Activated T-helper 1 cell treated with anti-CD3 and anti-CD28 coated beads, Interleukin-12 subunit alpha, Interleukin-12 subunit beta, Interleukin-2, Interleukin-4 antibody, amounts not matched to agents 30 ng/mL and 10 ng/mL and 1 ng/mL, durations not matched to agents 14 hours and 24 hours and 36 hours (primary cell): ENCODE measurements around the gene PRKAG3. TPM values are rescaled to one million over a fixed set of nuclear protein-coding genes. Genes with fewer than 3 reads are reported as not detected.
"Not testable (repeated sequence)": the region's sequence is repeated elsewhere in the genome, so short reads cannot be mapped to it uniquely, and the experiment has no call there.

Experiments used
- DNase-seq: peaks from one replicate; pipeline ENCODE4 v3.0.0; 2021; ENCODE audit warnings: low spot score
- H3K27ac Mint-ChIP-seq: one replicate; pipeline ENCODE4 v1.8.0; 2021; ENCODE audit warnings: mild to moderate bottlenecking, mixed read lengths
- H3K27me3 Mint-ChIP-seq: one replicate; pipeline ENCODE4 v1.8.0; 2022; ENCODE audit warnings: mild to moderate bottlenecking, moderate library complexity, mixed read lengths; ENCODE audit not compliant: insufficient read depth
- H3K36me3 Mint-ChIP-seq: one replicate; pipeline ENCODE4 v1.8.0; 2021; ENCODE audit warnings: low read depth, mixed read lengths
- H3K4me1 Mint-ChIP-seq: one replicate; pipeline ENCODE4 v1.8.0; 2021; ENCODE audit warnings: low read depth, mixed read lengths
- H3K4me3 Mint-ChIP-seq: one replicate; pipeline ENCODE4 v1.8.0; 2021; ENCODE audit warnings: mild to moderate bottlenecking, moderate library complexity, mixed read lengths
- H3K9me3 Mint-ChIP-seq: one replicate; pipeline ENCODE4 v1.8.0; 2021; ENCODE audit warnings: mixed read lengths
- intact Hi-C: fragments of 100-400 bp; cut with micrococcal nuclease; formaldehyde crosslinking; loops from one replicate; pipeline ENCODE4 v1.15.1; 2024
- total RNA-seq: library from RNA; stranded (reverse); gene quantifications from 2 replicates; pipeline ENCODE4 v1.2.3, GENCODE V29; 2022

Gene PRKAG3
- total RNA-seq, 1 donor from 2014 or later, result not detected

GRCh38 chr2:218849721-218850120, 18.1 kb upstream of the PRKAG3 start:
- Mint-ChIP-seq H3K4me1 (no peaks in the 10 kb centered on the region), H3K36me3 (no peaks in the 10 kb centered on the region), H3K9me3 (no peaks in the 10 kb centered on the region), H3K4me3 (no peak overlapping the region), H3K27ac (no peak overlapping the region), H3K27me3 (peaks cover 33% of the 10 kb centered on the region)
- intact Hi-C loops, result loop anchor here (5.0 to 10.0 kb wide), 2 partner anchors 305 to 442 kb away; no protein-coding TSS in a partner anchor
- DNase-seq, result no peak

GRCh38 chr2:218846963-218847362, 15.4 kb upstream of the PRKAG3 start:
- intact Hi-C loops, result loop anchor here (1.0 to 5.0 kb wide), 7 partner anchors 119 to 440 kb away; partner anchors contain the start of genes BCS1L, TTLL4 and ZNF142
- H3K27me3 Mint-ChIP-seq, result peaks cover 17% of the 10 kb centered on the region
- H3K27ac Mint-ChIP-seq, H3K36me3 Mint-ChIP-seq, H3K9me3 Mint-ChIP-seq, H3K4me3 Mint-ChIP-seq, H3K4me1 Mint-ChIP-seq, DNase-seq: not testable (repeated sequence)

- H3K9me3 Mint-ChIP-seq, result not testable (repeated sequence)
- peaks cover 18% of the 10 kb centered on the region for H3K27me3 Mint-ChIP-seq
These were observed 12.7 kb upstream of the PRKAG3 start for GRCh38 chr2:218844334-218844733.

GRCh38 chr2:218839888-218840287, 8.3 kb upstream of the PRKAG3 start:
- DNase-seq, result no peak
- Mint-ChIP-seq H3K9me3 (peaks cover 5% of the 10 kb centered on the region), H3K4me3 (no peak overlapping the region), H3K27ac (no peak overlapping the region), H3K36me3 (no peaks in the 10 kb centered on the region), H3K4me1 (no peaks in the 10 kb centered on the region), H3K27me3 (peaks cover 39% of the 10 kb centered on the region)
- intact Hi-C loops, result no loop called here

More at GRCh38 chr2:218844334-218844733, 12.7 kb upstream of the PRKAG3 start:
- H3K4me3 Mint-ChIP-seq, H3K36me3 Mint-ChIP-seq, DNase-seq, intact Hi-C loops, H3K4me1 Mint-ChIP-seq, H3K27ac Mint-ChIP-seq: not testable (repeated sequence)

- H3K36me3 Mint-ChIP-seq, result no peaks in the 10 kb centered on the region
- H3K4me1 Mint-ChIP-seq, result no peaks in the 10 kb centered on the region
- peaks cover 43% of the 10 kb centered on the region for H3K27me3 Mint-ChIP-seq
- no peak overlapping the region for H3K27ac Mint-ChIP-seq
- DNase-seq, result no peak
- peaks cover 4% of the 10 kb centered on the region for H3K9me3 Mint-ChIP-seq
- no peak overlapping the region for H3K4me3 Mint-ChIP-seq
- intact Hi-C loops, result no loop called here
These were observed 7.8 kb upstream of the PRKAG3 start for GRCh38 chr2:218839430-218839829.

- intact Hi-C loops, result no loop called here
- no peaks in the 10 kb centered on the region for H3K9me3 Mint-ChIP-seq
- no peaks in the 10 kb centered on the region for H3K4me1 Mint-ChIP-seq
- H3K36me3 Mint-ChIP-seq, result no peaks in the 10 kb centered on the region
- H3K27me3 Mint-ChIP-seq, result peaks cover 46% of the 10 kb centered on the region
- no peak overlapping the region for H3K27ac Mint-ChIP-seq
- no peak overlapping the region for H3K4me3 Mint-ChIP-seq
- DNase-seq, result no peak
These were observed 5.9 kb upstream of the PRKAG3 start for GRCh38 chr2:218837495-218837894.

GRCh38 chr2:218834685-218835084, 3.1 kb upstream of the PRKAG3 start:
- Mint-ChIP-seq H3K36me3 (no peaks in the 10 kb centered on the region), H3K9me3 (no peaks in the 10 kb centered on the region), H3K27me3 (peaks cover 39% of the 10 kb centered on the region), H3K4me1 (no peaks in the 10 kb centered on the region), H3K4me3 (no peak overlapping the region), H3K27ac (no peak overlapping the region)
- no peak for DNase-seq
- intact Hi-C loops, result no loop called here

GRCh38 chr2:218833023-218833609, 1.5 kb upstream of the PRKAG3 start:
- no peak for DNase-seq
- Mint-ChIP-seq H3K27me3 (peaks cover 30% of the 10 kb centered on the region), H3K4me3 (no peak overlapping the region), H3K36me3 (no peaks in the 10 kb centered on the region), H3K9me3 (no peaks in the 10 kb centered on the region), H3K4me1 (no peaks in the 10 kb centered on the region), H3K27ac (no peak overlapping the region)
- intact Hi-C loops, result no loop called here

- H3K4me3 Mint-ChIP-seq, result no peak overlapping the region
- H3K27ac Mint-ChIP-seq, result no peak overlapping the region
- peaks cover 24% of the 10 kb centered on the region for H3K27me3 Mint-ChIP-seq
- no peaks in the 10 kb centered on the region for H3K36me3 Mint-ChIP-seq
- H3K9me3 Mint-ChIP-seq, result no peaks in the 10 kb centered on the region
- no peak for DNase-seq
- no peaks in the 10 kb centered on the region for H3K4me1 Mint-ChIP-seq
- intact Hi-C loops, result no loop called here
These were observed 917 bp upstream of the PRKAG3 start for GRCh38 chr2:218832520-218832919.

GRCh38 chr2:218832081-218832480, 478 bp upstream of the PRKAG3 start:
- H3K9me3 Mint-ChIP-seq, result no peaks in the 10 kb centered on the region
- no peak overlapping the region for H3K27ac Mint-ChIP-seq
- no peak for DNase-seq
- intact Hi-C loops, result no loop called here
- no peak overlapping the region for H3K4me3 Mint-ChIP-seq
- no peaks in the 10 kb centered on the region for H3K36me3 Mint-ChIP-seq
- H3K27me3 Mint-ChIP-seq, result peaks cover 22% of the 10 kb centered on the region
- no peaks in the 10 kb centered on the region for H3K4me1 Mint-ChIP-seq

GRCh38 chr2:218830526-218831306, 887 bp downstream of the PRKAG3 start:
- Mint-ChIP-seq H3K27ac (no peak overlapping the region), H3K36me3 (no peaks in the 10 kb centered on the region), H3K4me1 (no peaks in the 10 kb centered on the region), H3K4me3 (no peak overlapping the region), H3K9me3 (no peaks in the 10 kb centered on the region), H3K27me3 (peaks cover 19% of the 10 kb centered on the region)
- DNase-seq, result no peak
- intact Hi-C loops, result no loop called here

- H3K9me3 Mint-ChIP-seq, result no peaks in the 10 kb centered on the region
- no peak overlapping the region for H3K27ac Mint-ChIP-seq
- no peak for DNase-seq
- no peaks in the 10 kb centered on the region for H3K4me1 Mint-ChIP-seq
- H3K4me3 Mint-ChIP-seq, result no peak overlapping the region
- intact Hi-C loops, result no loop called here
- H3K27me3 Mint-ChIP-seq, result peaks cover 23% of the 10 kb centered on the region
- no peaks in the 10 kb centered on the region for H3K36me3 Mint-ChIP-seq
These were observed 1.6 kb downstream of the PRKAG3 start for GRCh38 chr2:218829868-218830451.

- H3K36me3 Mint-ChIP-seq, result no peaks in the 10 kb centered on the region
- no peak overlapping the region for H3K4me3 Mint-ChIP-seq
- no peak overlapping the region for H3K27ac Mint-ChIP-seq
- intact Hi-C loops, result no loop called here
- no peaks in the 10 kb centered on the region for H3K4me1 Mint-ChIP-seq
- no peaks in the 10 kb centered on the region for H3K9me3 Mint-ChIP-seq
- H3K27me3 Mint-ChIP-seq, result peaks cover 17% of the 10 kb centered on the region
- DNase-seq, result no peak
These were observed 3.2 kb downstream of the PRKAG3 start for GRCh38 chr2:218828477-218828778.
